ENCODE data around the gene IFIT5.
"Not testable (repeated sequence)": the region's sequence is repeated elsewhere in the genome, so short reads cannot be mapped to it uniquely, and the experiment has no call there.

The IFIT5 gene

DNA sequence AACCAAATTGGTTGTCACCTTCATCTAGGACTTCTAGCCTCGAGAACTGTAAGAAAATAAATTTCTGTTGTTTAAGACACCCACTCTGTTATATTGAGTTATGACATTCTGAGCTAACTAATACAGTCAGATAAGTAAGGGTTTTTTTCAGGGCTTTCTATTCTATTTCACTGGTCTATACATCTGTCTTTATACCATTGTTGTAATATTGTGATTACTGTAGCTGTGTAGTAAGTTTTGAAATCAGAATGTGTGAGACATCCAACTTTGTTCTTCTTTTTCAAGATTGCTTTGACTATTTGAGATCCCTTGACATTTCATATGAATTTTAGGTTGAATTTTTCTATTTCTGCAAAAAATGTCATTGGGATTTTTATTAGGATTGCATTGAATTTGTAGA, 14.4 kb upstream of the IFIT5 start:
- TF ChIP-seq CTCF (IDR thresholded peaks at IDR 0.05; ENCODE audit: low read depth, low read length, missing control alignments): no peak
- in situ Hi-C loops (cut with HindIII; ENCODE audit: low pct_ligation_motif_present, low sequenced_read_pairs): no loop called here
- DNase-seq: no peak

DNA sequence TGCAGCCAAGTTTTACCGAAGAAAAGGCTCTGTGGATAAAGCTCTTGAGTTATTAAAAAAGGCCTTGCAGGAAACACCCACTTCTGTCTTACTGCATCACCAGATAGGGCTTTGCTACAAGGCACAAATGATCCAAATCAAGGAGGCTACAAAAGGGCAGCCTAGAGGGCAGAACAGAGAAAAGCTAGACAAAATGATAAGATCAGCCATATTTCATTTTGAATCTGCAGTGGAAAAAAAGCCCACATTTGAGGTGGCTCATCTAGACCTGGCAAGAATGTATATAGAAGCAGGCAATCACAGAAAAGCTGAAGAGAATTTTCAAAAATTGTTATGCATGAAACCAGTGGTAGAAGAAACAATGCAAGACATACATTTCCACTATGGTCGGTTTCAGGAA, 11.3 kb upstream of the IFIT5 start:
- H3K27me3 ChIP-seq (replicated peaks): no peaks in the 10 kb centered on the region
- no peak overlapping the region for H3K27ac ChIP-seq
- H3K36me3 ChIP-seq (replicated peaks): no peaks in the 10 kb centered on the region
- no peak overlapping the region for H3K4me3 ChIP-seq (ENCODE audit: low read depth, low read length)
- no peak for TF ChIP-seq CTCF (IDR thresholded peaks at IDR 0.05; ENCODE audit: low read depth, low read length, missing control alignments)
- DNase-seq: no peak
- in situ Hi-C loops (cut with HindIII; ENCODE audit: low pct_ligation_motif_present, low sequenced_read_pairs): no loop called here

More for the DNA sequence above, 14.4 kb upstream of the IFIT5 start:
- Histone ChIP-seq H3K27ac (no peak overlapping the region), H3K27me3 (replicated peaks) (no peaks in the 10 kb centered on the region), H3K36me3 (replicated peaks) (no peaks in the 10 kb centered on the region), H3K4me3 (ENCODE audit: low read depth, low read length) (no peak overlapping the region)

DNA sequence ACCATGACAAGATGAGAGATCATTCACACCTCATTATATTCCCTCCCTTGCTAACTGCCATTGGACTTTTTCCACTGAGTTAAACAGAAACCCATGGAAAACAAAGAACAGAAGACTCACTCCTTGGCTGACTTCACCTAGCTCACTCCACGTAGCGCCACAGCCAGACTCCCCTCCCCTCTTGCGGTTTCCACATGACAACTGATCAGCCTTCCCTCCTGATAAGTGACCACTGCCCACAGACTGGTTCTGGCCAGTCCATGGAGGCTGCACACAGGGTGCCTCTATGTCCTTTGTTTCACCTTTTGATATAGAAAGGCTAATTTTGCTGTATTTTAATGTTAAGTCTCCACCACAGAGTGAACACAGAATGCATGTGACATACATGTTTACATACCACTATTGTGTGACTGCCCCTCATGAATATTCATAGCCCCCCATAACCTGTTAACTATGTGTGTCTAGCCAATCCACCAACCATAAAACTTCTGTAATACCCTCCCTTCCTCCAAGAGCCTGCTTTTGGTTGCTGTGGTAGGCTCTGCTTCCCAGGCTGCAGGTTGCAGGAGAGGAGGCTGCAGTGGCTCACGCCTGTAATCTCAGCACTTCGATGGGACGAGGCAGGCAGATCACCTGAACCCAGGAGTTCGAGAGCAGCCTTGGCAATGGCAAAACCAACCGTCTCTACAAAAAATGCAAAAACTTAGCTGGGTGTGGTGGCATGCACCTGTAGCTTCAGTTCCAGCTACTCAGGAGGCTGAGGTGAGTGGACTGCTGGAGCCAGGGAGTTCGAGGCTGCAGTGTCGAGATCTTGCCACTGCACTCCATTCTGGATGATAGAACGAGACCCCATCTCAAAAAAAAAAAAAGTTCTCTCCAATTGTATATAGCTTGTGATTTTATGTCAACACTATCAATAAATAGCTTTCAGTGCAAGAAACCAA, 10.0 kb upstream of the IFIT5 start:
- Histone ChIP-seq H3K36me3 (replicated peaks) (no peaks in the 10 kb centered on the region), H3K27ac (no peak overlapping the region), H3K4me3 (ENCODE audit: low read depth, low read length) (no peak overlapping the region), H3K27me3 (replicated peaks) (no peaks in the 10 kb centered on the region)
- no peak for TF ChIP-seq CTCF (IDR thresholded peaks at IDR 0.05; ENCODE audit: low read depth, low read length, missing control alignments)
- in situ Hi-C loops (cut with HindIII; ENCODE audit: low pct_ligation_motif_present, low sequenced_read_pairs): no loop called here
- no peak for DNase-seq

DNA sequence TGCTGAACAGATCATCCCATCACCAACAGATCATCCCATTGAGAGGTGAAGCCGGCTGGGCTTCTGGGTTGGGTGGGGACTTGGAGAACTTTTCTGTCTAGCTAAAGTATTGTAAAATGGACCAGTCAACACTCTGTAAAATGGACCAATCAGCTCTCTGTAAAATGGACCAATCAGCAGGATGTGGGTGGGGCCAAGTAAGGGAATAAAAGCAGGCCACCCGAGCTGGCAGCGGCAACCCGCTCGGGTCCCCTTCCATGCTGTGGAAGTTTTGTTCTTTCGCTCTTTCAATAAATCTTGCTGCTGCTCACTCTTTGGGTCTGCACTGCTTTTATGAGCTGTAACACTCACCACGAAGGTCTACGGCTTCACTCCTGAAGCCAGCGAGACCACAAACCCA, 8.2 kb upstream of the IFIT5 start:
- in situ Hi-C loops (cut with HindIII; ENCODE audit: low pct_ligation_motif_present, low sequenced_read_pairs); H3K27ac ChIP-seq; H3K36me3 ChIP-seq (replicated peaks); H3K27me3 ChIP-seq (replicated peaks); DNase-seq; H3K4me3 ChIP-seq (ENCODE audit: low read depth, low read length): not testable (repeated sequence)

GRCh38 chr10:89407792-89408191, 6.6 kb upstream of the IFIT5 start:
- DNase-seq; in situ Hi-C loops (cut with HindIII; ENCODE audit: low pct_ligation_motif_present, low sequenced_read_pairs); H3K4me3 ChIP-seq (ENCODE audit: low read depth, low read length): not testable (repeated sequence)

DNA sequence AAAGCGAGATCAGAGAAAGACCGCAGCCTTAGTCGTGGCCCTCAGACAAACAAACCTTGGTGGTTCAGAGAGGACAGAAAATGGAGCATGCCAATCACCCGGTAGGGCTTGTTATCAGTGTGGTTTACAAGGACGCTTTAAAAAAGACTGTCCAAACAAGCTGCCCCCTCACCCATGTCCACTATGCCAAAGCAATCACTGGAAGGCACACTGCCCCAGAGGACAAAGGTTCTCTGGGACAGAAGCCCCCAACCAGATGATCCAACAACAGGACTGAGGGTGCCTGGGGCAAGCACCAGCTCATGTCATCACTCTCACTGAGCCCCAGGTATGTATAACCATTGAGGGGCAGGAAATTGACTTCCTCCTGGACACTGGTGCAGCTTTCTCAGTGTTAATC, 5.1 kb upstream of the IFIT5 start:
- H3K27ac ChIP-seq; in situ Hi-C loops (cut with HindIII; ENCODE audit: low pct_ligation_motif_present, low sequenced_read_pairs); H3K36me3 ChIP-seq (replicated peaks); DNase-seq; H3K27me3 ChIP-seq (replicated peaks); H3K4me3 ChIP-seq (ENCODE audit: low read depth, low read length): not testable (repeated sequence)

More at GRCh38 chr10:89407792-89408191, 6.6 kb upstream of the IFIT5 start:
- not testable (repeated sequence) for H3K36me3 ChIP-seq (replicated peaks); H3K27me3 ChIP-seq (replicated peaks); H3K27ac ChIP-seq

- H3K4me3 ChIP-seq (ENCODE audit: low read depth, low read length); in situ Hi-C loops (cut with HindIII; ENCODE audit: low pct_ligation_motif_present, low sequenced_read_pairs); DNase-seq; H3K27ac ChIP-seq; H3K27me3 ChIP-seq (replicated peaks); H3K36me3 ChIP-seq (replicated peaks): not testable (repeated sequence)
Measured at GRCh38 chr10:89410551-89410950, 3.8 kb upstream of the IFIT5 start.

- H3K27ac ChIP-seq; in situ Hi-C loops (cut with HindIII; ENCODE audit: low pct_ligation_motif_present, low sequenced_read_pairs); H3K27me3 ChIP-seq (replicated peaks); H3K36me3 ChIP-seq (replicated peaks); H3K4me3 ChIP-seq (ENCODE audit: low read depth, low read length); DNase-seq: not testable (repeated sequence)
Measured at GRCh38 chr10:89411135-89411534, 3.2 kb upstream of the IFIT5 start.

DNA sequence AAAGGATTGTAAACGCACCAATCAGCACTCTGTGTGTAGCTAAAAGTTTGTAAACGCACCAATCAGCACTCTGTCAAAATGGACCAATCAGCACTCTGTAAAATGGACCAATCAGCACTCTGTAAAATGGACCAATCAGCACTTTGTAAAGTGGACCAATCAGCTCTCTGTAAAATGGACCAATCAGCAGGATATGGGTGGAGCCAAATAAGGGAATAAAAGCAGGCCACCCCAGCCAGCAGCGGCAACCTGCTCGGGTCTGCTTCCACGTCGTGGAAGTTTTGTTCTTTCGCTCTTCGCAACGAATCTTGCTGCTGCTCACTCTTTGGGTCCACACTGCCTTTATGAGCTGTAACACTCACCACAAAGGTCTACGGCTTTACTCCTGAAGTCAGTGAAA, 2.1 kb upstream of the IFIT5 start:
- in situ Hi-C loops (cut with HindIII; ENCODE audit: low pct_ligation_motif_present, low sequenced_read_pairs); DNase-seq; H3K4me3 ChIP-seq (ENCODE audit: low read depth, low read length): not testable (repeated sequence)

More for the DNA sequence above, 2.1 kb upstream of the IFIT5 start:
- H3K27ac ChIP-seq; H3K27me3 ChIP-seq (replicated peaks); H3K36me3 ChIP-seq (replicated peaks): not testable (repeated sequence)
